HepG2 (cell line): ENCODE data around the gene CDH1. TPM values are rescaled to one million over a fixed set of nuclear protein-coding genes. Genes with fewer than 3 reads are reported as not detected.
A peak's percentile ranks its signal among the peaks of the same experiment; 100 is the strongest.

Source experiments
- ARID2 ChIP-seq: sonication (generic); formaldehyde crosslinking; IDR thresholded peaks from 2 replicates; pipeline ENCODE4 v1.8.1; 2022; ENCODE audit warnings: mild to moderate bottlenecking, missing genetic modification reagents, borderline replicate concordance
- CBX5 ChIP-seq: sonication (generic); formaldehyde crosslinking; IDR thresholded peaks from 2 replicates; pipeline ENCODE4 v1.4.0; 2020; ENCODE audit warnings: missing genetic modification reagents, borderline replicate concordance
- ERF ChIP-seq: IDR thresholded peaks from 2 replicates; pipeline ENCODE4 v1.6.1; 2018; ENCODE audit warnings: missing biosample characterization, missing genetic modification reagents
- HHEX ChIP-seq: IDR thresholded peaks from 2 replicates; pipeline ENCODE4 v1.6.1; 2016; ENCODE audit warnings: control low read depth
- KLF6 ChIP-seq: IDR thresholded peaks from 2 replicates; pipeline ENCODE4 v1.8.0; 2016; ENCODE audit warnings: missing biosample characterization, missing genetic modification reagents
- MTERF4 ChIP-seq: sonication (generic); formaldehyde crosslinking; IDR thresholded peaks from 2 replicates; pipeline ENCODE4 v1.8.0; 2023; ENCODE audit warnings: mild to moderate bottlenecking, missing genetic modification reagents
- NCOA2 ChIP-seq: sonication (generic); formaldehyde crosslinking; IDR thresholded peaks from 2 replicates; pipeline ENCODE4 v1.8.0; 2022; ENCODE audit warnings: inconsistent platforms
- NCOA5 ChIP-seq: sonication (generic); formaldehyde crosslinking; IDR thresholded peaks from 2 replicates; pipeline ENCODE4 v1.4.0; 2020; ENCODE audit warnings: missing genetic modification reagents
- NFE2L2 ChIP-seq: fragments of 150-350 bp; IDR thresholded peaks from 2 replicates; pipeline ENCODE4 v1.6.1; 2014; ENCODE audit warnings: low read length
- RBAK ChIP-seq: sonication (generic); formaldehyde crosslinking; IDR thresholded peaks from 2 replicates; pipeline ENCODE4 v1.5.1; 2020; ENCODE audit warnings: mild to moderate bottlenecking, missing genetic modification reagents
- RFXANK ChIP-seq: IDR thresholded peaks from 2 replicates; pipeline ENCODE4 v1.6.1; 2016
- SALL1 ChIP-seq: sonication (generic); formaldehyde crosslinking; IDR thresholded peaks from 2 replicates; pipeline ENCODE4 v1.8.0; 2022; ENCODE audit warnings: mild to moderate bottlenecking, missing genetic modification reagents
- SSRP1 ChIP-seq: IDR thresholded peaks from 2 replicates; pipeline ENCODE4 v1.6.1; 2016; ENCODE audit warnings: control low read depth
- TEAD2 ChIP-seq: sonication (generic); formaldehyde crosslinking; IDR thresholded peaks from 2 replicates; pipeline ENCODE4 v1.9.0; 2021; ENCODE audit warnings: missing genetic modification reagents
- TEF ChIP-seq: sonication (generic); formaldehyde crosslinking; IDR thresholded peaks from 2 replicates; pipeline ENCODE4 v1.5.0; 2020; ENCODE audit warnings: missing genetic modification reagents
- TMF1 ChIP-seq: sonication (generic); formaldehyde crosslinking; IDR thresholded peaks from 2 replicates; pipeline ENCODE4 v1.8.1; 2022; ENCODE audit warnings: low read depth, missing genetic modification reagents
- ZBTB37 ChIP-seq: sonication (generic); formaldehyde crosslinking; IDR thresholded peaks from 2 replicates; pipeline ENCODE4 v1.4.0; 2020; ENCODE audit warnings: mild to moderate bottlenecking, missing genetic modification reagents
- ZBTB7B ChIP-seq: sonication (generic); formaldehyde crosslinking; IDR thresholded peaks from 2 replicates; pipeline ENCODE4 v1.4.0; 2020; ENCODE audit warnings: missing genetic modification reagents
- ZFP37 ChIP-seq: sonication (generic); formaldehyde crosslinking; IDR thresholded peaks from 2 replicates; pipeline ENCODE4 v1.4.0; 2020; ENCODE audit warnings: missing genetic modification reagents, borderline replicate concordance
- ZNF234 ChIP-seq: sonication (generic); formaldehyde crosslinking; conservative IDR thresholded peaks from 2 replicates; pipeline ENCODE4 v1.5.1; 2020; ENCODE audit warnings: mild to moderate bottlenecking, missing genetic modification reagents
- ZNF274 ChIP-seq: sonication (generic); formaldehyde crosslinking; IDR thresholded peaks from 2 replicates; pipeline ENCODE4 v1.5.1; 2020; ENCODE audit warnings: mild to moderate bottlenecking, missing genetic modification reagents
- ZNF484 ChIP-seq: sonication (generic); formaldehyde crosslinking; IDR thresholded peaks from 2 replicates; pipeline ENCODE4 v1.5.1; 2020; ENCODE audit warnings: mild to moderate bottlenecking, low read depth, missing genetic modification reagents, borderline replicate concordance
- ZNF598 ChIP-seq: sonication (generic); formaldehyde crosslinking; IDR thresholded peaks from 2 replicates; pipeline ENCODE4 v1.5.1; 2020; ENCODE audit warnings: mild to moderate bottlenecking, missing genetic modification reagents, borderline replicate concordance
- ZNF670 ChIP-seq: sonication (generic); formaldehyde crosslinking; IDR thresholded peaks from 2 replicates; pipeline ENCODE4 v1.8.0; 2022; ENCODE audit warnings: mild to moderate bottlenecking, missing genetic modification reagents, borderline replicate concordance
- ZNF678 ChIP-seq: sonication (generic); formaldehyde crosslinking; IDR thresholded peaks from 2 replicates; pipeline ENCODE4 v1.4.0; 2020; ENCODE audit warnings: mild to moderate bottlenecking, missing genetic modification reagents
- ZSCAN9 ChIP-seq: IDR thresholded peaks from 2 replicates; pipeline ENCODE4 v1.6.1; 2016; ENCODE audit warnings: borderline replicate concordance
- polyA plus RNA-seq, 8 experiments: library from polyadenylated mRNA; depleted of rRNA in 3 of 8; stranded (reverse) in 7 of 8; unstranded in 1 of 8; fragments of >200 nt; fragmentation: Illumina TruSeq in 4 of 8; extraction: Trizol in 4 of 8; gene quantifications; 2 replicates each; pipeline versions ENCODE4 v1.2.1 to v1.2.3, GENCODE V29; 2011 to 2016; ENCODE audit warnings: low read depth in 4 of 8, missing spikeins in 1 of 8, mixed read lengths in 1 of 8; ENCODE audit not compliant: insufficient read depth in 1 of 8
- total RNA-seq, 5 experiments: library from RNA; depleted of rRNA; stranded (reverse); fragments of >200 nt; fragmentation: Illumina TruSeq; extraction: Trizol; gene quantifications; 2 replicates each; pipeline ENCODE4 v1.2.3, GENCODE V29; 2016; ENCODE audit warnings: low read depth in 1 of 5
- TF ChIP-seq, protein P1 (sequence below): IDR thresholded peaks from 2 replicates; pipeline ENCODE4 v1.6.1; 2016; ENCODE audit warnings: low read depth, control low read depth
- TF ChIP-seq, protein P2 (sequence below): sonication (generic); formaldehyde crosslinking; IDR thresholded peaks from 2 replicates; pipeline ENCODE4 v1.4.0; 2020; ENCODE audit warnings: low read depth, mild to moderate bottlenecking, missing genetic modification reagents

CDH1 gene
- total and polyA plus RNA-seq, 2 of the 13 experiments (the other 11 are each of a cell fraction or from before 2014, with no cell fraction given), result 0.95 to 9.8 TPM

- peak; percentile 58; the same call in 1 of the 2 replicates for TF ChIP-seq ZSCAN9 (CRISPR knock-in tag)
- TF ChIP-seq RFXANK (CRISPR knock-in tag), result no peak
- no peak for TF ChIP-seq ZFP37
- no peak for TF ChIP-seq ZNF670
- no peak for TF ChIP-seq ZNF598
- peak; percentile 54; the same call in 1 of the 2 replicates for TF ChIP-seq CBX5
- 0 out of 2 replicates have a peak, but pooled peaks have one; percentile 28 for TF ChIP-seq SSRP1 (CRISPR knock-in tag)
- peak; percentile 38; the same call in 1 of the 2 replicates for TF ChIP-seq ZBTB7B
- TF ChIP-seq, protein P1, sequence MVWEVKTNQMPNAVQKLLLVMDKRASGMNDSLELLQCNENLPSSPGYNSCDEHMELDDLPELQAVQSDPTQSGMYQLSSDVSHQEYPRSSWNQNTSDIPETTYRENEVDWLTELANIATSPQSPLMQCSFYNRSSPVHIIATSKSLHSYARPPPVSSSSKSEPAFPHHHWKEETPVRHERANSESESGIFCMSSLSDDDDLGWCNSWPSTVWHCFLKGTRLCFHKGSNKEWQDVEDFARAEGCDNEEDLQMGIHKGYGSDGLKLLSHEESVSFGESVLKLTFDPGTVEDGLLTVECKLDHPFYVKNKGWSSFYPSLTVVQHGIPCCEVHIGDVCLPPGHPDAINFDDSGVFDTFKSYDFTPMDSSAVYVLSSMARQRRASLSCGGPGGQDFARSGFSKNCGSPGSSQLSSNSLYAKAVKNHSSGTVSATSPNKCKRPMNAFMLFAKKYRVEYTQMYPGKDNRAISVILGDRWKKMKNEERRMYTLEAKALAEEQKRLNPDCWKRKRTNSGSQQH (CRISPR knock-in tag), result peak; percentile 44; the same call in 1 of the 2 replicates
- no peak for TF ChIP-seq ZNF484 (CRISPR knock-in tag)
- peak; percentile 85 for TF ChIP-seq HHEX (CRISPR knock-in tag)
- TF ChIP-seq, protein P2, sequence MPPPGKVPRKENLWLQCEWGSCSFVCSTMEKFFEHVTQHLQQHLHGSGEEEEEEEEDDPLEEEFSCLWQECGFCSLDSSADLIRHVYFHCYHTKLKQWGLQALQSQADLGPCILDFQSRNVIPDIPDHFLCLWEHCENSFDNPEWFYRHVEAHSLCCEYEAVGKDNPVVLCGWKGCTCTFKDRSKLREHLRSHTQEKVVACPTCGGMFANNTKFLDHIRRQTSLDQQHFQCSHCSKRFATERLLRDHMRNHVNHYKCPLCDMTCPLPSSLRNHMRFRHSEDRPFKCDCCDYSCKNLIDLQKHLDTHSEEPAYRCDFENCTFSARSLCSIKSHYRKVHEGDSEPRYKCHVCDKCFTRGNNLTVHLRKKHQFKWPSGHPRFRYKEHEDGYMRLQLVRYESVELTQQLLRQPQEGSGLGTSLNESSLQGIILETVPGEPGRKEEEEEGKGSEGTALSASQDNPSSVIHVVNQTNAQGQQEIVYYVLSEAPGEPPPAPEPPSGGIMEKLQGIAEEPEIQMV, result no peak
- TF ChIP-seq ZNF234 (CRISPR knock-in tag), result no peak
- no peak for TF ChIP-seq ZNF274 (CRISPR knock-in tag)
- TF ChIP-seq NCOA2, result peak; percentile 83
- no peak for TF ChIP-seq MTERF4 (CRISPR knock-in tag)
- peak; percentile 86 for TF ChIP-seq SALL1
- TF ChIP-seq RBAK (CRISPR knock-in tag), result no peak
- TF ChIP-seq ARID2 (CRISPR knock-in tag), result no peak
- TF ChIP-seq NCOA5 (CRISPR knock-in tag), result no peak
- TF ChIP-seq ZNF678 (CRISPR knock-in tag), result no peak
- TF ChIP-seq NFE2L2, result no peak
- TF ChIP-seq ERF, result peak; percentile 74; the same call in 1 of the 2 replicates
- TF ChIP-seq TEAD2, result no peak
- TF ChIP-seq TEF (CRISPR knock-in tag), result no peak
- TF ChIP-seq KLF6 (CRISPR knock-in tag), result no peak
- TF ChIP-seq ZBTB37 (CRISPR knock-in tag), result no peak
- TF ChIP-seq TMF1 (CRISPR knock-in tag), result no peak
Observed at GRCh38 chr16:68749432-68749831, 12.3 kb downstream of the CDH1 start (continued).
